Measurements from ENCODE around the gene PIGV. TPM values are rescaled to one million over a fixed set of nuclear protein-coding genes. Genes with fewer than 3 reads are reported as not detected.

PIGV gene
- total RNA-seq, 1 experiment from 2014 or later: 30.8 TPM

DNA sequence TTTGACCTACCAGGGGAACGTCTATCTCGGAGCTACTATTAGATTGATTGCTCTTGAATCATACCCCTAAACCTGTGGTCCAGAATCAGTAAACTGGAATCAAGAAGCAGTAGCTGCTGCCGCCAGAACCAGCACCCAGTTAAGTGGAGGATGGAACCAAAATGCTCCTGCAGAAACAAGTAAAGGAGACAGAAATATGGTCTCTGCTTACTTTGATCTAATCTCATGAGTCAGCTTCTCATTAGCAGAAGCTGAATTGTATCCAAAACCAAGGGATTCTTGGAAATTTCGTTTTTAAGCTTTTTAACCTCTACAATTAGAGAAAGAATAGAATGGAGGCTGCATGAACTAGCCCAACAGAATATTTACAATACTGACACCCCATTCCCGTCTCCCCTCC is 42.6 kb upstream of the PIGV start:
- no peaks in the 10 kb centered on the region for H3K9me3 ChIP-seq (ENCODE audit: insufficient read depth, low read depth)
- BruUV-seq (replicated peaks): no TSS peak
- no peak for DNase-seq
- no peak overlapping the region for H3K27ac ChIP-seq
- intact Hi-C loops (cut with micrococcal nuclease; ENCODE audit: unreplicated experiment): no loop called here
- no peaks in the 10 kb centered on the region for H3K9me2 ChIP-seq (ENCODE audit: insufficient read depth)
- TF ChIP-seq EZH2 (IDR thresholded peaks at IDR 0.05; ENCODE audit: low read depth) (no peak), CTCF (conservative IDR thresholded peaks at IDR 0.05) (no peak)
- H3K36me3 ChIP-seq (ENCODE audit: low read depth): peaks cover 5% of the 10 kb centered on the region
- ChIA-PET CTCF (interaction anchor here (0.6 kb wide), 1 partner anchor 100 kb away, joined by 10 read pairs; no protein-coding TSS in a partner anchor), POLR2A (ENCODE audit: unreplicated experiment) (no interaction called here)
- no peaks in the 10 kb centered on the region for H4K20me1 ChIP-seq (ENCODE audit: insufficient read depth)
- H3K27me3 ChIP-seq (ENCODE audit: insufficient read depth, low read depth): no peaks in the 10 kb centered on the region
- no peaks in the 10 kb centered on the region for H3F3A ChIP-seq (ENCODE audit: insufficient read depth, low read depth)
- H3K4me2 ChIP-seq: no peak overlapping the region
- H2AFZ ChIP-seq: no peak overlapping the region
- no peaks in the 10 kb centered on the region; the same call in 1 of the 2 replicates for H3K79me2 ChIP-seq (ENCODE audit: low read depth)
- no peaks in the 10 kb centered on the region for H3K4me1 ChIP-seq (replicated peaks; ENCODE audit: insufficient read depth)
- no peak overlapping the region for H3K4me3 ChIP-seq

- intact Hi-C loops (cut with micrococcal nuclease; ENCODE audit: unreplicated experiment): no loop called here
- H3K9me3 ChIP-seq (ENCODE audit: insufficient read depth, low read depth): no peaks in the 10 kb centered on the region
- no peak overlapping the region for H3K4me2 ChIP-seq
- no peak for TF ChIP-seq EZH2 (IDR thresholded peaks at IDR 0.05; ENCODE audit: low read depth)
- no peak for TF ChIP-seq CTCF (conservative IDR thresholded peaks at IDR 0.05)
- no peaks in the 10 kb centered on the region; the same call in 1 of the 2 replicates for H3F3A ChIP-seq (ENCODE audit: insufficient read depth, low read depth)
- H3K9me2 ChIP-seq (ENCODE audit: insufficient read depth): no peaks in the 10 kb centered on the region
- peaks cover 10% of the 10 kb centered on the region for H3K4me1 ChIP-seq (replicated peaks; ENCODE audit: insufficient read depth)
- no peak for DNase-seq
- BruUV-seq (replicated peaks): no TSS peak
- no peak overlapping the region for H3K27ac ChIP-seq
- CTCF ChIA-PET: no interaction called here
- 0 out of 2 replicates have a peak, but pooled peaks cover 8% of the 10 kb centered on the region for H3K36me3 ChIP-seq (ENCODE audit: low read depth)
- POLR2A ChIA-PET (ENCODE audit: unreplicated experiment): no interaction called here
- no peaks in the 10 kb centered on the region for H3K27me3 ChIP-seq (ENCODE audit: insufficient read depth, low read depth)
- H3K4me3 ChIP-seq: no peak overlapping the region
- no peaks in the 10 kb centered on the region for H4K20me1 ChIP-seq (ENCODE audit: insufficient read depth)
- H2AFZ ChIP-seq: no peak overlapping the region
- peaks cover 6% of the 10 kb centered on the region; the same call in 1 of the 2 replicates for H3K79me2 ChIP-seq (ENCODE audit: low read depth)
Measured at GRCh38 chr1:26747048-26747447, 40.7 kb upstream of the PIGV start.

GRCh38 chr1:26748351-26748750 is 39.4 kb upstream of the PIGV start:
- no TSS peak for BruUV-seq (replicated peaks)
- Histone ChIP-seq H3K4me1 (replicated peaks; ENCODE audit: insufficient read depth) (peaks cover 23% of the 10 kb centered on the region), H3K36me3 (ENCODE audit: low read depth) (0 out of 2 replicates have a peak, but pooled peaks cover 8% of the 10 kb centered on the region)

More at GRCh38 chr1:26748351-26748750, 39.4 kb upstream of the PIGV start:
- Histone ChIP-seq H2AFZ (no peak overlapping the region), H3K79me2 (ENCODE audit: low read depth) (peaks cover 6% of the 10 kb centered on the region; the same call in 1 of the 2 replicates), H3K4me2 (no peak overlapping the region), H3K4me3 (no peak overlapping the region), H3K27ac (no peak overlapping the region), H3F3A (ENCODE audit: insufficient read depth, low read depth) (peaks cover 13% of the 10 kb centered on the region), H3K9me2 (ENCODE audit: insufficient read depth) (no peaks in the 10 kb centered on the region), H3K9me3 (ENCODE audit: insufficient read depth, low read depth) (no peaks in the 10 kb centered on the region), H3K27me3 (ENCODE audit: insufficient read depth, low read depth) (no peaks in the 10 kb centered on the region), H4K20me1 (ENCODE audit: insufficient read depth) (no peaks in the 10 kb centered on the region)
- ChIA-PET CTCF (no interaction called here), POLR2A (ENCODE audit: unreplicated experiment) (no interaction called here)
- intact Hi-C loops (cut with micrococcal nuclease; ENCODE audit: unreplicated experiment): no loop called here
- TF ChIP-seq CTCF (conservative IDR thresholded peaks at IDR 0.05): no peak
- no peak for TF ChIP-seq EZH2 (IDR thresholded peaks at IDR 0.05; ENCODE audit: low read depth)
- no peak for DNase-seq

All from PC-9 (cell line).